ENCODE results near the gene ROBO1.
"Not testable (repeated sequence)": the region's sequence is repeated elsewhere in the genome, so short reads cannot be mapped to it uniquely, and the experiment has no call there.

ROBO1 gene

GRCh38 chr3:78900426-78900825 lies 867.4 kb downstream of the ROBO1 start:
- DNase-seq = no peak

- DNase-seq = no peak
Measured at GRCh38 chr3:78895528-78895927, 872.3 kb downstream of the ROBO1 start.

GRCh38 chr3:78894787-78895186 lies 873.0 kb downstream of the ROBO1 start:
- DNase-seq = no peak

- DNase-seq = no peak
Measured at GRCh38 chr3:78893161-78893560, 874.6 kb downstream of the ROBO1 start.

GRCh38 chr3:78889348-78889747 lies 878.5 kb downstream of the ROBO1 start:
- DNase-seq = no peak

- DNase-seq = no peak
Measured at GRCh38 chr3:78888635-78889034, 879.2 kb downstream of the ROBO1 start.

- DNase-seq = no peak
Measured at GRCh38 chr3:78887547-78888011, 880.2 kb downstream of the ROBO1 start.

- no peak for DNase-seq
Measured at GRCh38 chr3:78887029-78887428, 880.8 kb downstream of the ROBO1 start.

- not testable (repeated sequence) for DNase-seq
Measured at GRCh38 chr3:78884567-78884966, 883.2 kb downstream of the ROBO1 start.

GRCh38 chr3:78882251-78882650 lies 885.5 kb downstream of the ROBO1 start:
- no peak for DNase-seq

GRCh38 chr3:78881501-78881900 lies 886.3 kb downstream of the ROBO1 start:
- DNase-seq = no peak

GRCh38 chr3:78880603-78881461 lies 887.0 kb downstream of the ROBO1 start:
- no peak for DNase-seq

- DNase-seq = no peak
Measured at GRCh38 chr3:78879295-78879860, 888.4 kb downstream of the ROBO1 start.

GRCh38 chr3:78878789-78879188 lies 889.0 kb downstream of the ROBO1 start:
- DNase-seq = no peak

GRCh38 chr3:78878011-78878410 lies 889.8 kb downstream of the ROBO1 start:
- DNase-seq = no peak

- DNase-seq = no peak
Measured at GRCh38 chr3:78875851-78876250, 891.9 kb downstream of the ROBO1 start.

- DNase-seq = no peak
Measured at GRCh38 chr3:78875436-78875835, 892.4 kb downstream of the ROBO1 start.

- DNase-seq = no peak
Measured at GRCh38 chr3:78873641-78874040, 894.2 kb downstream of the ROBO1 start.

GRCh38 chr3:78872195-78872594 lies 895.6 kb downstream of the ROBO1 start:
- no peak for DNase-seq

GRCh38 chr3:78871048-78871447 lies 896.8 kb downstream of the ROBO1 start:
- no peak for DNase-seq

GRCh38 chr3:78870484-78870883 lies 897.3 kb downstream of the ROBO1 start:
- DNase-seq = no peak

- DNase-seq = peak; percentile 66
Measured at GRCh38 chr3:78868570-78868969, 899.2 kb downstream of the ROBO1 start.

- DNase-seq = no peak
Measured at GRCh38 chr3:78867409-78868372, 900.1 kb downstream of the ROBO1 start.

All from NCI-H1417 treated with DMSO at 0.1 percent for 48 hours (cell line).